Effector memory CD8-positive, alpha-beta T cell (primary cell): Measurements from ENCODE around the gene GPR6.

Source experiments
- ATAC-seq: fragments of 150-1000 bp; cut with Tn5 transposase; replicated peaks from 2 replicates; pipeline ENCODE4 v1.10.0; 2021; ENCODE audit warnings: mild to moderate bottlenecking, moderate library complexity
- DNase-seq, 3 experiments: peaks; one replicate each; pipeline ENCODE4 v3.0.0; 2021
- H3K27ac Mint-ChIP-seq, 2 donors: one replicate each; pipeline ENCODE4 v1.8.0; 2022; ENCODE audit warnings: mild to moderate bottlenecking in 2 of 2, mixed read lengths in 2 of 2, moderate library complexity in 2 of 2
- H3K27me3 Mint-ChIP-seq, 2 donors: one replicate each; pipeline ENCODE4 v1.8.0; 2022; ENCODE audit warnings: mixed read lengths in 2 of 2
- H3K36me3 Mint-ChIP-seq: one replicate; pipeline ENCODE4 v1.8.0; 2022; ENCODE audit warnings: mild to moderate bottlenecking, moderate library complexity, mixed read lengths; ENCODE audit not compliant: insufficient read depth
- H3K4me1 Mint-ChIP-seq, 2 donors: one replicate each; pipeline ENCODE4 v1.8.0; 2022; ENCODE audit warnings: low read depth in 2 of 2, mixed read lengths in 2 of 2
- H3K4me3 Mint-ChIP-seq, 2 donors: one replicate each; pipeline ENCODE4 v1.8.0; 2022; ENCODE audit warnings: mild to moderate bottlenecking in 2 of 2, mixed read lengths in 2 of 2, moderate library complexity in 2 of 2
- H3K9me3 Mint-ChIP-seq, 2 donors: one replicate each; pipeline ENCODE4 v1.8.0; 2022; ENCODE audit warnings: mixed read lengths in 2 of 2

GPR6 gene

DNA sequence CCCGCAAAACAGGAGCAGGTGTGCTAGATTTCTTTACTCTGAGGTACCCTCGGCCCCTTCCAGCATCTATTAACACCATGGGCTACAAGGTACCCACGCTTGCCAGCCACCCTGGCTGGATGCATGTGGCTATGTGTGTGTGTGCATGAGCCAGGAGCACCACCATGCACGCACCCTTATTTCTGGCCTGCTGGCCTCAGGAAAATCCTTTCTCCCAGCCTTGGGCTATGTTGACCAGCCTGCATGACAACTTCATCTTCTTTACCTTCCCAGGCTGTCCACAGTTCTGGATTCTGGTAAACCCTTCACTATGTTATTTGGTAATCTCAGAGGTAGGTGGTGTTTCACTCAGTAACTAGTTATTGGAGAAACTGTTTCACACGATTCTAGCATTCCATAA lies 40.4 kb downstream of the GPR6 start:
- Mint-ChIP-seq H3K4me3 (no peak overlapping the region), H3K27me3 (peaks cover 27% of the 10 kb centered on the region in 2 donors), H3K36me3 (no peaks in the 10 kb centered on the region), H3K27ac (no peak overlapping the region), H3K9me3 (no peaks in the 10 kb centered on the region), H3K4me1 (peaks cover 5 to 7% of the 10 kb centered on the region in 2 donors)
- ATAC-seq, result no peak
- DNase-seq, result no peak

DNA sequence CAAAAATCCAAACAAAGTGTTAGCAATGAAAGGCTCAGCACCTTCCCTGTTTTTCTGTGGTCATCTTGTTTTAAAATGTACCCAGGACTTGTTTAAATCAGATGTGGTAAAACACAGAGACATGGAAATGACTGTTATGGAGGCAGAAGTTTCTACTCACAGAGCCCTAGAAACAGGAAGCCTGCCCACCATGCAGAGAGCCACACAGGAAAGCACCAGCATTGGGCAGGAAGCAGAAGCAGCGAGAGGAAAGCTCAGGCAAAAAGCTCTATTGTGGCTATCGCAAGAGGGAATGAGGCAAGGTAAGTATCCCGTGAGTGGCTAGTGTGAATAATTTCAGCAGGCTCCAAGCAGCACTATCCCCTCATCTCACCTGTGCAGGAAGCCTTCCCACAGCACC lies 42.8 kb downstream of the GPR6 start:
- H3K4me3 Mint-ChIP-seq, result no peak overlapping the region
- no peaks in the 10 kb centered on the region for H3K9me3 Mint-ChIP-seq
- H3K4me1 Mint-ChIP-seq, result peaks cover 5 to 7% of the 10 kb centered on the region in 2 donors
- H3K27ac Mint-ChIP-seq, result no peak overlapping the region
- ATAC-seq (peak; percentile 40), DNase-seq (no peak)
- H3K27me3 Mint-ChIP-seq, result peaks cover 15 to 28% of the 10 kb centered on the region in 2 donors
- no peaks in the 10 kb centered on the region for H3K36me3 Mint-ChIP-seq

DNA sequence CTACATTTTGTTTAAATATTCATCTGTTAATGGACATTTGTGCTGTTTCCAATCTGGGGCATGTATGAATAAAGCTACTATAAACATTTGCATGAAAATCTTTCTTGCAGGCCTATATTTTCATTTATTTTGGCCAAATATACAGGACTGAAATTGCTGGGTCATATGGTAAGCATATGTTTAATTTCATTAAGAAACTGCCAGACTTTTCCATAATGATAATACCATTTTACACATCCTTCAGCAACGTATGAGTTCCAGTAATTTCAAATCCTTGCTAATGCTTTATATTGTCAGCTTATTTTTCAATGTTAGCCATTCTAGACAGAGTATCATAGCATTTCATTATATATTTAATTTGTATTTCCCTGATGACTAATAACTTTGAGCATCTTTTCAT lies 51.0 kb downstream of the GPR6 start:
- Mint-ChIP-seq H3K4me3 (no peak overlapping the region), H3K27me3 (peaks cover 0 to 9% of the 10 kb centered on the region in 2 donors), H3K9me3 (no peaks in the 10 kb centered on the region), H3K27ac (no peak overlapping the region), H3K36me3 (no peaks in the 10 kb centered on the region), H3K4me1 (no peaks in the 10 kb centered on the region)
- no peak for DNase-seq
- no peak for ATAC-seq
